Ascending aorta (tissue), 2 donors: ENCODE results near the gene SPPL2C. TPM values are rescaled to one million over a fixed set of nuclear protein-coding genes. Genes with fewer than 3 reads are reported as not detected.

Experiments
- DNase-seq, 2 donors: peaks; one replicate each; pipeline ENCODE4 v3.0.0-alpha.2; 2019; ENCODE audit warnings: low spot score in 2 of 2
- H3K27ac ChIP-seq, 2 donors: fragments of 200-600 bp; sonication (generic); one replicate each; pipeline ENCODE4 v1.5.1; 2016 to 2017; ENCODE audit warnings: mild to moderate bottlenecking in 1 of 2
- H3K27me3 ChIP-seq: fragments of 200-600 bp; sonication (generic); one replicate; pipeline ENCODE4 v1.5.1; 2017
- H3K36me3 ChIP-seq, 2 donors: fragments of 200-600 bp; sonication (generic); one replicate each; pipeline ENCODE4 v1.5.1; 2016
- H3K4me1 ChIP-seq, 2 donors: fragments of 200-600 bp; sonication (generic); one replicate each; pipeline ENCODE4 v1.5.1; 2016 to 2017; ENCODE audit warnings: mild to moderate bottlenecking in 1 of 2
- H3K4me3 ChIP-seq, 2 donors: fragments of 200-600 bp; sonication (generic); one replicate each; pipeline ENCODE4 v1.5.1; 2016 to 2017; ENCODE audit warnings: mild to moderate bottlenecking in 1 of 2
- H3K9me3 ChIP-seq, 2 donors: fragments of 200-600 bp; sonication (generic); one replicate each; pipeline ENCODE4 v1.5.1; 2016
- intact Hi-C: fragments of 100-400 bp; cut with DNase I; formaldehyde crosslinking; loops from one replicate; pipeline ENCODE4 v1.15.1; 2023
- total RNA-seq: library from RNA; depleted of rRNA; stranded (reverse); fragments of >200 nt; gene quantifications from one replicate; pipeline ENCODE4 v1.1.0, GENCODE V29; 2016
- TF ChIP-seq, protein P1 (sequence below), 3 experiments: fragments of 200-600 bp in 2 of 3; fragments of 450-650 bp in 1 of 3; sonication (generic) in 2 of 3; IDR thresholded peaks; one replicate each; pipeline ENCODE4 v1.5.1; 2016 to 2019; ENCODE audit warnings: antibody characterized with exemption in 3 of 3, mild to moderate bottlenecking in 1 of 3, moderate library complexity in 1 of 3

The SPPL2C gene, protein sequence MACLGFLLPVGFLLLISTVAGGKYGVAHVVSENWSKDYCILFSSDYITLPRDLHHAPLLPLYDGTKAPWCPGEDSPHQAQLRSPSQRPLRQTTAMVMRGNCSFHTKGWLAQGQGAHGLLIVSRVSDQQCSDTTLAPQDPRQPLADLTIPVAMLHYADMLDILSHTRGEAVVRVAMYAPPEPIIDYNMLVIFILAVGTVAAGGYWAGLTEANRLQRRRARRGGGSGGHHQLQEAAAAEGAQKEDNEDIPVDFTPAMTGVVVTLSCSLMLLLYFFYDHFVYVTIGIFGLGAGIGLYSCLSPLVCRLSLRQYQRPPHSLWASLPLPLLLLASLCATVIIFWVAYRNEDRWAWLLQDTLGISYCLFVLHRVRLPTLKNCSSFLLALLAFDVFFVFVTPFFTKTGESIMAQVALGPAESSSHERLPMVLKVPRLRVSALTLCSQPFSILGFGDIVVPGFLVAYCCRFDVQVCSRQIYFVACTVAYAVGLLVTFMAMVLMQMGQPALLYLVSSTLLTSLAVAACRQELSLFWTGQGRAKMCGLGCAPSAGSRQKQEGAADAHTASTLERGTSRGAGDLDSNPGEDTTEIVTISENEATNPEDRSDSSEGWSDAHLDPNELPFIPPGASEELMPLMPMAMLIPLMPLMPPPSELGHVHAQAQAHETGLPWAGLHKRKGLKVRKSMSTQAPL
- not detected for total RNA-seq

DNA sequence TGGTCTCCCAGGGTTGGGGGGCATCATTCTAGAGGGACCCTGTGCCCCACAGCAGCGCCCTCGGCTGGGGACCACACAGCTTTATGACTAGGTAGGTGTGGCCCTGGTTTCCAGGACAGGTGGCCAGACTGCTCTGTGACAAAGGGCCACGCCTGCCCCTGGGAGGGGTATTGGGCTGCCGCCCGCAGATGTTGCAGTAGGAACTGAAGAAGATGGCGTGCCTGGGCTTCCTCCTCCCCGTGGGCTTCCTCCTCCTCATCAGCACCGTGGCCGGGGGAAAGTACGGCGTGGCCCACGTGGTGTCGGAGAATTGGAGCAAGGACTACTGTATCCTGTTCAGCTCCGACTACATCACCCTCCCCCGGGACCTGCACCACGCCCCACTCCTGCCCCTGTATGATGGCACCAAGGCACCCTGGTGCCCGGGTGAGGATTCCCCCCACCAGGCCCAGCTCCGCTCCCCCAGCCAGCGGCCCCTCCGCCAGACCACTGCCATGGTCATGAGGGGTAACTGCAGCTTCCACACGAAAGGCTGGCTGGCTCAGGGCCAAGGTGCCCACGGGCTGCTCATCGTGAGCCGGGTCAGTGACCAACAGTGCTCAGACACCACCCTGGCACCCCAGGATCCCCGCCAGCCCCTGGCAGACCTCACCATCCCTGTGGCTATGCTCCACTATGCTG, at the start of gene SPPL2C:
Gene SPPL2C (plus strand): TSS at position 187 of the 681 bp plus-strand sequence. CDS start 26 bp downstream, at position 213.
- Histone ChIP-seq H3K27me3 (no peaks in the 10 kb centered on the region), H3K4me3 (no peak within 1 kb of the TSS), H3K4me1 (no peaks in the 10 kb centered on the region), H3K9me3 (no peaks in the 10 kb centered on the region), H3K36me3 (no peaks in the 10 kb centered on the region), H3K27ac (no peak within 1 kb of the TSS)
- intact Hi-C loops = no loop called here
- no peak for DNase-seq
- TF ChIP-seq, protein P1, sequence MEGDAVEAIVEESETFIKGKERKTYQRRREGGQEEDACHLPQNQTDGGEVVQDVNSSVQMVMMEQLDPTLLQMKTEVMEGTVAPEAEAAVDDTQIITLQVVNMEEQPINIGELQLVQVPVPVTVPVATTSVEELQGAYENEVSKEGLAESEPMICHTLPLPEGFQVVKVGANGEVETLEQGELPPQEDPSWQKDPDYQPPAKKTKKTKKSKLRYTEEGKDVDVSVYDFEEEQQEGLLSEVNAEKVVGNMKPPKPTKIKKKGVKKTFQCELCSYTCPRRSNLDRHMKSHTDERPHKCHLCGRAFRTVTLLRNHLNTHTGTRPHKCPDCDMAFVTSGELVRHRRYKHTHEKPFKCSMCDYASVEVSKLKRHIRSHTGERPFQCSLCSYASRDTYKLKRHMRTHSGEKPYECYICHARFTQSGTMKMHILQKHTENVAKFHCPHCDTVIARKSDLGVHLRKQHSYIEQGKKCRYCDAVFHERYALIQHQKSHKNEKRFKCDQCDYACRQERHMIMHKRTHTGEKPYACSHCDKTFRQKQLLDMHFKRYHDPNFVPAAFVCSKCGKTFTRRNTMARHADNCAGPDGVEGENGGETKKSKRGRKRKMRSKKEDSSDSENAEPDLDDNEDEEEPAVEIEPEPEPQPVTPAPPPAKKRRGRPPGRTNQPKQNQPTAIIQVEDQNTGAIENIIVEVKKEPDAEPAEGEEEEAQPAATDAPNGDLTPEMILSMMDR (IDR thresholded peaks at IDR 0.05) = no peak

DNA sequence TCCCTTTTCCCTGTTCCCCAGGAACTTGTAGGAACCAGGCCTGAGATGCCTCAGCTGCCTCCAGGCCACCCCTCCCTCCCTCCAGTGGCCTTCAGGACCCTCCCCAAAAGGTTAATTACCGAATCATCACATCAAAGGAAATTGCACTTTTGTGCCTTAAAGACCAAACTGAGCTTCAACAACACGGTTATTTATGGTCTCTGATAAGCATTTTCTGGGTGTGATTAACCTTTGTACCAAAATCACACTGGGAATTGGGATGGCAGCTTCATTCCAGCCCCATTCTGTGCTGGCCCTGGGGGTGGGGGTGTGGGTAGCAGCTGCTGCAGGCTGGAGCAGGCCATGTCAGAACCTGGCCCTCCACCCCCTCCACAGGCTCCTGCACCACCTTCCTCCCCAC, 43.9 kb upstream of the SPPL2C start:
- H3K4me1 ChIP-seq = no peaks in the 10 kb centered on the region
- no peak for DNase-seq
- no peaks in the 10 kb centered on the region for H3K9me3 ChIP-seq
- H3K27me3 ChIP-seq = no peaks in the 10 kb centered on the region
- intact Hi-C loops = no loop called here
- H3K27ac ChIP-seq = no peak overlapping the region
- TF ChIP-seq, protein P1 (IDR thresholded peaks at IDR 0.05) = no peak
- H3K36me3 ChIP-seq = no peaks in the 10 kb centered on the region
- no peak overlapping the region for H3K4me3 ChIP-seq

DNA sequence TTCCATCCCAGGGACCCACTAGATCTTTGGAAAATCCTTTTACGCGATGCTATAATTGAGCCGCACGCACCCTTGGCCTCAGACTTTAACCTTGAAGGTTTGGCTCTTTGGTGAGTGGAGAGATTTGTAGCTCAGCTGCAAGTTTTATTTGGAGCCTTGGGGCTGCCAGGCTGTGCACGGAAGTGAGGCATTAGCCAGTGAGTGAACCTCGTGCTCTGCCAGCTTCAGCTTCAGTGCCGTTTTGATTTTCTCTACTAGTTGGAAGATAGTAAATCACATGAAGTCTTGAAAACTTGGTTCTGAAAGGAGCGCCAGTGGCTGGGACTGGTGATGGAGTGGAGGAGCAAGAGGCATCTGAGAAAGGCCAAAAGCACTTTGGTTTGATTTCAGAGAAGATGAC, 43.3 kb upstream of the SPPL2C start:
- Histone ChIP-seq H3K9me3 (no peaks in the 10 kb centered on the region), H3K36me3 (no peaks in the 10 kb centered on the region), H3K4me1 (no peaks in the 10 kb centered on the region), H3K4me3 (no peak overlapping the region), H3K27ac (no peak overlapping the region), H3K27me3 (no peaks in the 10 kb centered on the region)
- TF ChIP-seq, protein P1 (IDR thresholded peaks at IDR 0.05) = no peak
- intact Hi-C loops = no loop called here
- no peak for DNase-seq

- DNase-seq = no peak
- H3K9me3 ChIP-seq = no peaks in the 10 kb centered on the region
- no peak overlapping the region for H3K4me3 ChIP-seq
- no peaks in the 10 kb centered on the region for H3K36me3 ChIP-seq
- H3K27me3 ChIP-seq = no peaks in the 10 kb centered on the region
- TF ChIP-seq, protein P1 (IDR thresholded peaks at IDR 0.05) = no peak
- intact Hi-C loops = no loop called here
- no peak overlapping the region for H3K27ac ChIP-seq
- H3K4me1 ChIP-seq = no peaks in the 10 kb centered on the region
These were observed 35.8 kb upstream of the SPPL2C start for GRCh38 chr17:45808845-45809244.

- intact Hi-C loops = no loop called here
- DNase-seq = no peak
These were observed 35.2 kb upstream of the SPPL2C start for GRCh38 chr17:45809499-45809898.

More at GRCh38 chr17:45809499-45809898, 35.2 kb upstream of the SPPL2C start:
- H3K4me3 ChIP-seq = no peak overlapping the region
- H3K9me3 ChIP-seq = no peaks in the 10 kb centered on the region
- H3K4me1 ChIP-seq = no peaks in the 10 kb centered on the region
- no peaks in the 10 kb centered on the region for H3K36me3 ChIP-seq
- no peak overlapping the region for H3K27ac ChIP-seq
- TF ChIP-seq, protein P1 (IDR thresholded peaks at IDR 0.05) = no peak
- no peaks in the 10 kb centered on the region for H3K27me3 ChIP-seq
